ENCODE results near the gene INCA1. TPM values are rescaled to one million over a fixed set of nuclear protein-coding genes. Genes with fewer than 3 reads are reported as not detected.

Gene INCA1
- polyA plus RNA-seq, 1 donor: 8.8 TPM

- DNase-seq: no peak
These were observed 17.0 kb upstream of the INCA1 start for GRCh38 chr17:5014357-5014756.

GRCh38 chr17:5011928-5012327 lies 14.6 kb upstream of the INCA1 start:
- DNase-seq: no peak

GRCh38 chr17:5003214-5003867 lies 6.0 kb upstream of the INCA1 start:
- DNase-seq: no peak

GRCh38 chr17:5002121-5002788 lies 4.9 kb upstream of the INCA1 start:
- no peak for DNase-seq

- no peak for DNase-seq
These were observed 2.9 kb upstream of the INCA1 start for GRCh38 chr17:5000237-5000639.

- DNase-seq: no peak
These were observed 2.2 kb upstream of the INCA1 start for GRCh38 chr17:4999430-5000093.

- DNase-seq: no peak
These were observed 1.6 kb upstream of the INCA1 start for GRCh38 chr17:4998732-4999429.

GRCh38 chr17:4998027-4998731 lies 857 bp upstream of the INCA1 start:
- no peak for DNase-seq

- DNase-seq: no peak
These were observed 3.2 kb downstream of the INCA1 start for GRCh38 chr17:4994081-4994595.

GRCh38 chr17:4987767-4988567 lies 9.4 kb downstream of the INCA1 start:
- DNase-seq: no peak

GRCh38 chr17:4986951-4987766 lies 10.2 kb downstream of the INCA1 start, which contains the start of gene CAMTA2:
CAMTA2 (minus strand) TSS chr17:4987675; CDS start chr17:4986222, 1,453 bp downstream.
- peak; percentile 80 for DNase-seq

- DNase-seq: no peak
These were observed 10.9 kb downstream of the INCA1 start for GRCh38 chr17:4986403-4986802.

GRCh38 chr17:4982305-4982704 lies 15.0 kb downstream of the INCA1 start:
- no peak for DNase-seq

- DNase-seq: peak; percentile 77
These were observed 16.6 kb downstream of the INCA1 start for GRCh38 chr17:4980644-4981216.

- DNase-seq: no peak
These were observed 18.6 kb downstream of the INCA1 start for GRCh38 chr17:4978726-4979125.

GRCh38 chr17:4974115-4974670 lies 23.1 kb downstream of the INCA1 start:
- no peak for DNase-seq

GRCh38 chr17:4973256-4974114 lies 23.8 kb downstream of the INCA1 start:
- no peak for DNase-seq

- DNase-seq: no peak
These were observed 24.6 kb downstream of the INCA1 start for GRCh38 chr17:4972752-4973151.
